GM20431 (cell line): ENCODE results near the gene AIRE.

Experiments
- in situ Hi-C: fragments of 300-500 bp; cut with MseI, MboI; formaldehyde crosslinking; loops from one replicate; pipeline ENCODE4 v1.15.0; 2020; ENCODE audit warnings: low sequenced_read_pairs; ENCODE audit not compliant: unreplicated experiment

Gene AIRE

GRCh38 chr21:44332965-44333364 lies 47.3 kb downstream of the AIRE start:
- in situ Hi-C loops = loop anchor here (25.0 kb wide), 1 partner anchor 104 kb away; no protein-coding TSS in a partner anchor

GRCh38 chr21:44333509-44334328 lies 48.0 kb downstream of the AIRE start:
- in situ Hi-C loops = loop anchor here (25.0 kb wide), 1 partner anchor 104 kb away; no protein-coding TSS in a partner anchor

DNA sequence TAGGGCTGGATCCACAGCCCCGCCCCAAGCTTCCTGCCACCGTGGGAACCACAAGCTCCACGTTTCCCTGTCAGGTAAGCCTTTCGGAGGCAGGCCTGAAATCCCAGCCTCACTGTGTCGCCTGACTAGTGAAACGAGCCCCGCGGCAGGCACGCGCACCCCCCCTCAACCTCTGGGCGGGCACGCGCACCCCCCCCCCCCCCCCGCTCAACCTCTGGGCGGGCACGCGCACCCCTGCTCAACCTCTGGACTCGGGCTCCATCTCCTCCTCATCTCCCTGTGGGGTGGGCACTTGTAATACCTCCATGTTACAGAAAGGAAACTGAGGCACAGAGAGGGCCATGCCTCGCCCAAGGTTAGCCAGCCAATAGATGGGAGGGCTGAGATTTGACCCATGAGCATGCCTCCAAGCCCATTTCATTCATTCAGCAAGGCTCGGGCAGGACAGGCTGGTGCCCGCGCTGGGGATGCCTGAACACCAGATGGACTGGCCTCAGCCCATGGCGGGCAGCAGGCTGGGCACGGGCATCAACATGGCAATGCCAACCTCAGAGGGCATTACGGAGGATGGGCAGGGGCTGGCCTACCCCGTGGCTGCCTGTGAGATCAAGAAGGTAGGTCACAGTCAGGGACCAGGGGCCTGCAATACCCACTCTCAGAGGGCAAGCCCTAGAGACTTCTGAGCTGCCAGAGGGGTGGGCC lies 48.8 kb downstream of the AIRE start:
- in situ Hi-C loops = loop anchor here (25.0 kb wide), 1 partner anchor 103 kb away; no protein-coding TSS in a partner anchor

DNA sequence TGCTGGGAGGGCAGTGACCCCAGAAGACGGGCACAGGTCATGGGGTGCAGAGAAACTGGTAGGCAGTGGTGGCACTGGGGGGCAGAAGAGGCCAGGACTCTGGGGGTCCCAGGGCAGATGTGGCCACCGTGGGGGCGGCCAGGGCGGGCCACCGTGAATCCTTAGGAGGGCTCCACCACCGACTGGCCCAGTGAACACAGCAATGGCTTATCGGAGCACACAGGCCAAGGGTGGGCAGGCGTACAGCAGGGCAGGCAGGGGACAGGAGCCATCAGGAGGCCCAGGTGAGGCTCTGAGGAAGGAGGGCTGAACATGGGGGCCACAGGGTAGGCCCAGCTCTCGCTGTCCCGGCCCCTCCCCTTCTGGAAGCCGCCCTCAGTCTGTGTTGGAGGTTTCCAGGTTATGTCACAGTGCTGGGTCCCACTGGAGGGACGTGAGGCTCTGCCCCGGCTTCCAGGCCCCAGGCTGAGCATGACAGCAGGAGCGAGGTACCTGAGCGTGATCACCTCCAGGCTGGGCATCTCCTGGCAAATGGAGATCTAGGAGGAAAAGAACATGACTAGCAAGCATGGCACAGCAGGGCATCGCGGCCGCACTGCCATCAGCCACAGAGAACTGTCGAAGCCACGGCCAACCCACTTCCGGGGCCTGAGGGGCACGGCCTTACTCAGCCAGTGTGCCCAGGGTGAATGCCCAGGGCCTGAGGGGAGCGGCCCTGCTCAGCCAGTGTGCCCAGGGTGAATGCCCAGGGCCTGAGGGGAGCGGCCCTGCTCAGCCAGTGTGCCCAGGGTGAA lies 49.8 kb downstream of the AIRE start:
- in situ Hi-C loops = loop anchor here (25.0 kb wide), 1 partner anchor 102 kb away; no protein-coding TSS in a partner anchor

- in situ Hi-C loops = loop anchor here (25.0 kb wide), 1 partner anchor 100 kb away; no protein-coding TSS in a partner anchor
Measured at GRCh38 chr21:44337449-44337848, 51.8 kb downstream of the AIRE start.

DNA sequence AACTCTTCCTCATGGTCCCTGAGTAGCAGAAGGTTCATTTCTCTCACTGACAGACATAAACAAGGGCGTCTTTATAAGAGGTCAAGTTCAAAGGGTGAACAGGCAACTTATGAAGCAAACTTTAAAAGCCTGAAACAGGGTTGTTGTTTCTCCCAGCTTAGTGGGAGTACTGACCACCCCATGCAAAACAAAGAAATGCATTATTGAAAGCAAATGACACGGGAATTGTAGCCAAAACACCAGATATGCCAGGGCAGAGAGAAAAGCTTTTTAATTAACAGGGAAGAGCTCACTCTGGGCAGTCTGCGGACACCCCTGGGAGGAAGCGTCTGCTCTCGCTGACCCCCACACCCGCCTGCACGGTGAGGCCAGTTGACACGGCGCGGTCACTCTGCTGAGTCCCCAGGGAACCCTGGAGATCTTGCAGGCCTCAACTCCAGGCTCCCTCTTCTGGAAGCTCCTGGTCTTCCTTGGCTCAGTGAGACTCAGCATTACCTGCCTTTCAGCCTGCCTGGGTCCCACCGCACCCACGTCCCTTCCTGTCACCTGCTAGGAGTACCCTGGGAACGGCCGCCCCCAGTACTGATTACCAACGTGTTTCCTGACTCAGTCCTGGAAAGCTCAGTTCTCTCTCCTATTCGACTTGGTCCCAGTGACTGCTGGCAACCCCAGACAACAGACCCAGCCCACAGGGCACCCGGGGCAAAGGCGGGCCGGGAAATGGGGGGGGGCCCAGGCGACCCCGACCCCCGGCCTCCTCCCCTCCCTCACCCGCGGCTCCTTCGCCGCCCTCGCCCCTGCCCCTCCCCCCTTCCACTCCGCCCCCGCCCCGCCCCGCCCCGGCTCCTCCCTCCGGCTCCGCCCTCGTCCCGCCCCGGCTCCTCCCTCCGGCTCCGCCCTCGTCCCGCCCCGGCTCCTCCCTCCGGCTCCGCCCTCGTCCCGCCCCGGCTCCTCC lies 52.5 kb downstream of the AIRE start:
- in situ Hi-C loops = loop anchor here (25.0 kb wide), 1 partner anchor 99 kb away; no protein-coding TSS in a partner anchor

- in situ Hi-C loops = loop anchor here (25.0 kb wide), 1 partner anchor 98 kb away; no protein-coding TSS in a partner anchor
Measured at GRCh38 chr21:44338971-44339910, 53.6 kb downstream of the AIRE start, which contains the start of gene CFAP410. TSS of gene CFAP410 (minus strand) at chr21:44339390. CDS start at chr21:44339194, 196 bp downstream.

GRCh38 chr21:44341726-44342458 lies 56.2 kb downstream of the AIRE start:
- in situ Hi-C loops = loop anchor here (25.0 kb wide), 1 partner anchor 95 kb away; no protein-coding TSS in a partner anchor

GRCh38 chr21:44342981-44343380 lies 57.3 kb downstream of the AIRE start:
- in situ Hi-C loops = loop anchor here (25.0 kb wide), 1 partner anchor 94 kb away; no protein-coding TSS in a partner anchor

- in situ Hi-C loops = loop anchor here (25.0 kb wide), 1 partner anchor 93 kb away; no protein-coding TSS in a partner anchor
Measured at GRCh38 chr21:44344541-44345183, 59.0 kb downstream of the AIRE start.

- in situ Hi-C loops = loop anchor here (25.0 kb wide), 1 partner anchor 92 kb away; no protein-coding TSS in a partner anchor
Measured at GRCh38 chr21:44345495-44345894, 59.8 kb downstream of the AIRE start.

DNA sequence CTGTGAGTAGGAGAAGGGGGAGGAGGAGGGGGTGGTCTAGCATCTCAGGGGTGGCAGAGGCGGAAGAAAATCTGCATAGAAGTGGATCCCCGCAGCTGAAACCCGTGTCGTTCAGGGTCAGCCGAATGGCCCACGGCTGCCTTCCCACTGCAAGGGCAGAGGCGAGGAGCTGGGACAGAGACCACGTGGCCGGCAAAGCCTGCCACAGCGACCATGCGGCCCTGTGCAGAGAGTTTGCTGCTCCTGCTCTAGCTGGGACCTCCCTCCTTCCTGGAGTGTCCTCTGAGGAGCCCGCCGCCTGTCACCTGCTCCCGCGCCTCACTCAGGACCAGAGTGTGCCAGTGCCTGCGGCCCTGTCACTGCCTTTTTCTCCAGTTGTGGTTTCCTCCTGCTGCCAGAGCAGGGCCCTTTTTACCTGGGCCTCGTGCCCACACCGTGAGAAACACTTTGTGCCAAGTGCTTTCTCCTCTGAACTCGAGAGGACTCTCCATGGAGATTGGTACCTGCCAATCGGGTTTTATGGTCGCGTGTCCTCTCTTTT lies 62.3 kb downstream of the AIRE start:
- in situ Hi-C loops = loop anchor here (25.0 kb wide), 1 partner anchor 89 kb away; no protein-coding TSS in a partner anchor
